Measurements from ENCODE around the gene ALG2.

- no peak for TF ChIP-seq GATA2 (IDR thresholded peaks at IDR 0.05; ENCODE audit: low read depth, low read length)
- TF ChIP-seq GATA3 (IDR thresholded peaks at IDR 0.05; ENCODE audit: low read depth, low read length): no peak
These were observed 36.5 kb downstream of the ALG2 start for GRCh38 chr9:99185348-99185632.

Measured in SH-SY5Y (cell line).